A673 (cell line): Measurements from ENCODE around the gene CTNNA3. TPM values are rescaled to one million over a fixed set of nuclear protein-coding genes. Genes with fewer than 3 reads are reported as not detected.

ENCODE experiments used
- BruUV-seq: library from RNA; stranded (reverse); fragments of 400-500 nt; replicated peaks from 2 replicates; lab custom pipeline; 2021; lab: Mats Ljungman, UMichigan
- CTCF ChIA-PET: fragments of 300-600 bp; sonication (Branson Sonifier 250); formaldehyde crosslinking; loops from one replicate; lab custom pipeline; 2022; ENCODE audit warnings: antibody characterized with exemption; lab: Charles Lee
- POLR2A ChIA-PET: fragments of 300-600 bp; sonication (Branson Sonifier 250); formaldehyde crosslinking; loops from one replicate; lab custom pipeline; 2022; ENCODE audit warnings: antibody characterized with exemption; ENCODE audit not compliant: low non-redundant PET; lab: Charles Lee
- DNase-seq: peaks from one replicate; pipeline ENCODE4 v3.0.0-alpha.2; 2015; ENCODE audit warnings: low spot score
- H3K27ac ChIP-seq: fragments of 200-600 bp; sonication (generic); 2 replicates; pipeline ENCODE4 v1.5.1; 2016; ENCODE audit warnings: mixed run types, low read depth, mild to moderate bottlenecking, mixed read lengths, antibody characterized with exemption, low read length; ENCODE audit not compliant: poor library complexity, severe bottlenecking
- H3K27me3 ChIP-seq: fragments of 200-600 bp; sonication (generic); replicated peaks from 2 replicates; pipeline ENCODE4 v1.6.1; 2017; ENCODE audit warnings: mixed run types, low read depth, mild to moderate bottlenecking, mixed read lengths, antibody characterized with exemption, low read length; ENCODE audit not compliant: insufficient read depth, poor library complexity
- H3K36me3 ChIP-seq: fragments of 200-600 bp; sonication (generic); 2 replicates; pipeline ENCODE4 v1.6.1; 2016; ENCODE audit warnings: mixed run types, mild to moderate bottlenecking, mixed read lengths, antibody characterized with exemption, low read length; ENCODE audit not compliant: insufficient read depth, poor library complexity, severe bottlenecking
- H3K4me1 ChIP-seq: fragments of 200-600 bp; sonication (generic); 2 replicates; pipeline ENCODE4 v1.6.1; 2017; ENCODE audit warnings: mixed run types, mild to moderate bottlenecking, mixed read lengths, antibody characterized with exemption, low read length; ENCODE audit not compliant: insufficient read depth, poor library complexity, severe bottlenecking
- H3K4me3 ChIP-seq: fragments of 200-600 bp; sonication (generic); 2 replicates; pipeline ENCODE4 v1.5.1; 2016; ENCODE audit warnings: low read depth, mixed run types, mild to moderate bottlenecking, mixed read lengths, low read length; ENCODE audit not compliant: poor library complexity, severe bottlenecking
- H3K9me3 ChIP-seq: fragments of 200-600 bp; sonication (generic); 2 replicates; pipeline ENCODE4 v1.6.1; 2016; ENCODE audit warnings: mixed run types, low read depth, mild to moderate bottlenecking, mixed read lengths, antibody characterized with exemption, low read length; ENCODE audit not compliant: poor library complexity, severe bottlenecking
- CTCF ChIP-seq: fragments of 300-800, 200-600 bp; sonication (generic); conservative IDR thresholded peaks from 2 replicates; pipeline ENCODE4 v1.5.1; 2017; ENCODE audit warnings: low read depth, mild to moderate bottlenecking, antibody characterized with exemption, low read length, moderate library complexity, mixed read lengths
- EZH2 ChIP-seq: fragments of 200-600 bp; sonication (generic); IDR thresholded peaks from 2 replicates; pipeline ENCODE4 v1.6.1; 2017; ENCODE audit warnings: borderline replicate concordance, low read depth, mild to moderate bottlenecking, mixed read lengths, antibody characterized with exemption, low read length; ENCODE audit not compliant: poor library complexity, severe bottlenecking
- intact Hi-C: fragments of 100-400 bp; cut with micrococcal nuclease; formaldehyde crosslinking; loops from one replicate; pipeline ENCODE4 v1.10.0; 2022; ENCODE audit not compliant: unreplicated experiment
- total RNA-seq: library from RNA; stranded (reverse); gene quantifications from 2 replicates; pipeline ENCODE4 v1.2.3, GENCODE V29; 2021

CTNNA3 gene
- total RNA-seq, 1 experiment from 2014 or later = not detected

- Histone ChIP-seq H3K9me3 (no peaks in the 10 kb centered on the region), H3K27me3 (no peaks in the 10 kb centered on the region), H3K4me3 (no peak overlapping the region), H3K36me3 (no peaks in the 10 kb centered on the region), H3K27ac (no peak overlapping the region), H3K4me1 (no peaks in the 10 kb centered on the region)
- no peak for DNase-seq
- TF ChIP-seq CTCF (no peak), EZH2 (no peak)
- BruUV-seq = no TSS peak
- CTCF ChIA-PET = no interaction called here
- intact Hi-C loops = no loop called here
- POLR2A ChIA-PET = no interaction called here
Measured at GRCh38 chr10:66792441-66792840, 903.6 kb downstream of the CTNNA3 start.

GRCh38 chr10:66788178-66788987 is 907.6 kb downstream of the CTNNA3 start:
- H3K4me3 ChIP-seq = no peak overlapping the region
- TF ChIP-seq EZH2 (no peak), CTCF (no peak)
- H3K9me3 ChIP-seq = no peaks in the 10 kb centered on the region
- H3K36me3 ChIP-seq = no peaks in the 10 kb centered on the region
- no TSS peak for BruUV-seq
- H3K27me3 ChIP-seq = no peaks in the 10 kb centered on the region
- ChIA-PET CTCF (no interaction called here), POLR2A (no interaction called here)
- H3K4me1 ChIP-seq = no peaks in the 10 kb centered on the region
- H3K27ac ChIP-seq = no peak overlapping the region
- no peak for DNase-seq
- intact Hi-C loops = no loop called here

GRCh38 chr10:66786709-66787108 is 909.3 kb downstream of the CTNNA3 start:
- Histone ChIP-seq H3K27me3 (no peaks in the 10 kb centered on the region), H3K4me1 (no peaks in the 10 kb centered on the region), H3K9me3 (no peaks in the 10 kb centered on the region), H3K36me3 (no peaks in the 10 kb centered on the region), H3K4me3 (no peak overlapping the region), H3K27ac (no peak overlapping the region)
- intact Hi-C loops = no loop called here
- POLR2A ChIA-PET = no interaction called here
- CTCF ChIA-PET = no interaction called here
- no peak for DNase-seq
- BruUV-seq = no TSS peak
- no peak for TF ChIP-seq EZH2
- no peak for TF ChIP-seq CTCF
